GM12872 (cell line): ENCODE measurements around the gene IL22RA1.

Source experiments
- TF ChIP-seq, protein P1 (sequence below): IDR thresholded peaks from 3 replicates; pipeline ENCODE4 v1.5.1; 2011; ENCODE audit warnings: low read depth, mild to moderate bottlenecking, low read length, moderate library complexity; ENCODE audit not compliant: insufficient read depth

IL22RA1 gene

GRCh38 chr1:24098943-24099638 lies 43.8 kb downstream of the IL22RA1 start:
- TF ChIP-seq, protein P1, sequence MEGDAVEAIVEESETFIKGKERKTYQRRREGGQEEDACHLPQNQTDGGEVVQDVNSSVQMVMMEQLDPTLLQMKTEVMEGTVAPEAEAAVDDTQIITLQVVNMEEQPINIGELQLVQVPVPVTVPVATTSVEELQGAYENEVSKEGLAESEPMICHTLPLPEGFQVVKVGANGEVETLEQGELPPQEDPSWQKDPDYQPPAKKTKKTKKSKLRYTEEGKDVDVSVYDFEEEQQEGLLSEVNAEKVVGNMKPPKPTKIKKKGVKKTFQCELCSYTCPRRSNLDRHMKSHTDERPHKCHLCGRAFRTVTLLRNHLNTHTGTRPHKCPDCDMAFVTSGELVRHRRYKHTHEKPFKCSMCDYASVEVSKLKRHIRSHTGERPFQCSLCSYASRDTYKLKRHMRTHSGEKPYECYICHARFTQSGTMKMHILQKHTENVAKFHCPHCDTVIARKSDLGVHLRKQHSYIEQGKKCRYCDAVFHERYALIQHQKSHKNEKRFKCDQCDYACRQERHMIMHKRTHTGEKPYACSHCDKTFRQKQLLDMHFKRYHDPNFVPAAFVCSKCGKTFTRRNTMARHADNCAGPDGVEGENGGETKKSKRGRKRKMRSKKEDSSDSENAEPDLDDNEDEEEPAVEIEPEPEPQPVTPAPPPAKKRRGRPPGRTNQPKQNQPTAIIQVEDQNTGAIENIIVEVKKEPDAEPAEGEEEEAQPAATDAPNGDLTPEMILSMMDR: no peak

- TF ChIP-seq, protein P1: no peak
Measured at GRCh38 chr1:24098102-24098501, 44.8 kb downstream of the IL22RA1 start.

DNA sequence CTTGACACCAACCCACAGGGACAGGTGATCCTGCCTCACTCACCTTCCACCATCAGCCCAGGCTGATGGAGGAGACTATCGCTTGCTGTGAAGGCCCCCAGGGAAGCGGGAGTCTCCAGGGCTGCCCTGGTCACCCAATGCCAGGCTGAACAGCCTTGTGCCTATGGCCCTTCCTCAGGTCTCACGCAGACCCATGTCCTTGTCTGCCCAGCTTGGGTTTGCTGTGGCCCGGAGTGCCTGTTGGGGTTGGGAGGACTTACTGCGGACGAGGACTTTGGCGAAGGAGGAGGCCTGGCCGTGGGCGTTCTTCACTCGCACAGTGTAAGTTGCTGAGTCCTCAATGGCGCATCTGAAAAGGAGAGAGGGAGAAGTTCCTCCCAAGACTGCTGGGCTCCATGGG lies 45.3 kb downstream of the IL22RA1 start:
- TF ChIP-seq, protein P1: no peak

DNA sequence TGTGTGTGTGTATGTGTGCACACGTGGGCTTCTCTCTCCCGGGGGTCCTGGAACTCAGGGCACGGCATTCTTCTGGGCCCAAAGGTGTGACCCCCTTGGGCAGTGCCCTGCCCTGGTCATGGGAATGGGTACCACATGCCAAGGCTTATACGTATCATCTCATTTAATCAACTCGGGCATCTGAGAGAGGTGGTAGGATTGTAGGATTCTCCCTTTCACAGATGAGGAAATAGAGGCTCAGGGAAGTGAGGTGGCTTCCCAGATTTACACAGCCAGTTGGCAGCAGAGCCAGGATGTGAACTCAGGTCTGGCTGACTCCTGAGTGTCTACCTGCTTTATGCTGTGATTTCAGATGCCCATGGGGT lies 46.2 kb downstream of the IL22RA1 start:
- TF ChIP-seq, protein P1: no peak

DNA sequence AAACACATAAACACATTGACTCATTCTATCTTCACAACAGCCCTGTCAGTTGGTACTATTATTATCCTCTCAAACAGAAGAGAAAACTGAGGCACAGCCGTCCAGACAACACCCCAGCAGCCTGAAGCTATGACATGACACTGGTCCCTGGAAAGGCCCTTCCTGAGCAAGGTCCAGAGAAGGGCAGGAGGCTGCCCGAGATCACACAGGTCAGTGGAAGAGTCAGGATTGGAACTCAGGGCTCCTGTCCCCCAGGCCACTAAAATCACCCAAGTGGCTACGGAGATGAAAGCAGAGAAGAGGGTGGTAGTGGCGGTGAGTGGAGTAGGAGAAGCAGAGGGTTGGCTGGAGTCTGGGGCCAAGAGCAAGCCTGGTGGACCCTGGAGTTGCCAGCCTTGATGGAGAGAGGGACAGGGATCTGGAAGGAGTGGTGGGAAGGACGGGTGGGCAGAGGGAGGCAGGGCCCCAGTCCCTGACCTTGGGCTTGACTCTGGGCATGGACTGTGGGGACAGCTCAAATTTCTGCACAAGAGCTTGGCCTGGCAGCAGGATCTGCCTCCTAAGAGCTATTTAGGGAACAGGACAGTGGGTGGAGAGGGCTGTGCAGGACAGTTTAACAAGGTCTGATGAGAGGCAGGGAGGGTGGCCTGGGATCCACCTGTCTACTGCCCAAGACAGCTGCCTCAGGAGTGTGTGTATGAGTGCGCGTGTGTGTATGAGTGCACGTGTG lies 46.8 kb downstream of the IL22RA1 start:
- TF ChIP-seq, protein P1: no peak

- TF ChIP-seq, protein P1: no peak
Measured at GRCh38 chr1:24095140-24095859, 47.6 kb downstream of the IL22RA1 start.

- TF ChIP-seq, protein P1: peak; percentile 20; the same call in 1 of the 3 replicates
Measured at GRCh38 chr1:24094554-24094953, 48.4 kb downstream of the IL22RA1 start.
